ENCODE data around the gene FGFBP1. TPM values are rescaled to one million over a fixed set of nuclear protein-coding genes. Genes with fewer than 3 reads are reported as not detected.

Gene FGFBP1
- total RNA-seq, 1 experiment from 2014 or later, result not detected

GRCh38 chr4:15929540-15929939 lies 9.0 kb downstream of the FGFBP1 start:
- Histone ChIP-seq H3K27ac (ENCODE audit: insufficient read length, low read depth, low read length) (no peak overlapping the region), H3K79me1 (ENCODE audit: insufficient read depth, low read depth, low read length, poor library complexity, severe bottlenecking) (no peaks in the 10 kb centered on the region), H2AFZ (ENCODE audit: low read length) (no peak overlapping the region), H3K4me1 (ENCODE audit: insufficient read depth, low read length) (no peaks in the 10 kb centered on the region), H4K20me1 (ENCODE audit: control insufficient read depth, insufficient read depth, insufficient read length) (no peaks in the 10 kb centered on the region), H3K18ac (ENCODE audit: insufficient read length, low read depth, low read length) (no peak overlapping the region), H3K79me2 (ENCODE audit: insufficient read depth, low read length) (no peaks in the 10 kb centered on the region), H3K4me2 (ENCODE audit: insufficient read depth, insufficient read length, low read length) (no peak overlapping the region), H2BK12ac (ENCODE audit: insufficient read length, low read depth, low read length) (no peak overlapping the region), H2AK5ac (ENCODE audit: insufficient read length, low read length) (no peak overlapping the region), H3K4ac (ENCODE audit: low read depth, low read length) (no peak overlapping the region), H3K56ac (ENCODE audit: insufficient read length, low read depth, low read length) (no peak overlapping the region), H3K23ac (ENCODE audit: insufficient read length, low read depth, low read length) (no peak overlapping the region), H4K91ac (ENCODE audit: insufficient read length, low read depth, low read length) (no peak overlapping the region), H4K5ac (ENCODE audit: insufficient read length, low read depth, low read length) (no peak overlapping the region), H3K23me2 (ENCODE audit: insufficient read length, low read depth, low read length, poor library complexity, severe bottlenecking) (no peaks in the 10 kb centered on the region), H3K9ac (ENCODE audit: extremely low read depth, insufficient read length, low read length) (no peak overlapping the region), H4K8ac (replicated peaks; ENCODE audit: insufficient read length, low read depth, low read length) (no peak overlapping the region), H3K14ac (ENCODE audit: insufficient read depth, low read length) (no peak overlapping the region), H2BK5ac (ENCODE audit: insufficient read length, low read length) (no peak overlapping the region), H3K27me3 (ENCODE audit: insufficient read depth, low read length) (no peaks in the 10 kb centered on the region), H2BK15ac (ENCODE audit: low read depth, low read length) (no peak overlapping the region), H2BK120ac (ENCODE audit: low read depth, low read length, poor library complexity, severe bottlenecking) (no peak overlapping the region), H3K9me3 (ENCODE audit: control insufficient read depth, low read depth, low read length) (no peaks in the 10 kb centered on the region), H3T11ph (ENCODE audit: low read length) (no peak overlapping the region), H2BK20ac (ENCODE audit: low read depth, low read length, poor library complexity, severe bottlenecking) (no peak overlapping the region)
- H3K36me3 Mint-ChIP-seq (ENCODE audit: insufficient read depth in 1 of 3, low read depth in 3 of 3), result no peaks in the 10 kb centered on the region
- no peak for DNase-seq
- no peaks in the 10 kb centered on the region for H3K9me3 Mint-ChIP-seq
- no peak overlapping the region for H3K4me3 Mint-ChIP-seq
- no peaks in the 10 kb centered on the region for H3K4me1 Mint-ChIP-seq
- WGBS (ENCODE audit: extremely low coverage, insufficient read length, low lambda C conversion rate), result no CpG with 5 or more reads among the region's 3 CpGs
- no peak overlapping the region for H3K27ac Mint-ChIP-seq
- no peak for TF ChIP-seq CTCF (conservative IDR thresholded peaks at IDR 0.05)
- H3K27me3 Mint-ChIP-seq (ENCODE audit: low read depth), result peaks cover 1% of the 10 kb centered on the region
